Measurements from ENCODE around the gene PPM1F. TPM values are rescaled to one million over a fixed set of nuclear protein-coding genes. Genes with fewer than 3 reads are reported as not detected.

PPM1F gene
- total and polyA plus RNA-seq, 2 donors (not counting 1 experiment from before 2014, with no cell fraction given) = 18.1 to 30.0 TPM

DNA sequence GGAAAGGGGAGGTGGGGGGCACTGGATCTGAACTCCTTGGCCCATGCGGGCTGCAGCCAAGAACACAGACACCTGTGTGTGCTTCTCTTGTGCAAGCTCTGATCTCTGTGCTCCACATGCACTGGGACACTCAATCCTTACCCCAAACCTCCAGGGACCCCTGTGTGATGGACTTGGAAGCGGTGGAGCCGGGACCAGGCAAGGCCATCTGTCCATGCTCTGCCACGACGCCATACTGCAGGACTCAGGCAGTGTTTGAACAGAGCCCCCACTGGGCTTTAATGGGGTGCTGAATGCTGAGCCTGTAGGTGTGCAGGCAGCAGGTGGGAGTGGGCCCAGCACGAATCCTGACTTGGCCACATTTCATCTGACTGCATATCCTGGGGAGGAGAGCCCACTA is 23.4 kb downstream of the PPM1F start:
- no peaks in the 10 kb centered on the region for H3K27me3 ChIP-seq (replicated peaks in 1 of 4; ENCODE audit: control extremely low read depth in 1 of 4, control insufficient read depth in 3 of 4, insufficient read depth in 4 of 4, low read length in 3 of 4)
- H3K4me3 ChIP-seq (ENCODE audit: control extremely low read depth in 1 of 5, extremely low read depth in 1 of 5, insufficient read depth in 1 of 5, low read depth in 2 of 5, low read length in 4 of 5) = no peak overlapping the region
- peaks cover 5% of the 10 kb centered on the region for H4K20me1 ChIP-seq (ENCODE audit: control insufficient read depth, insufficient read depth, low read length, poor library complexity, severe bottlenecking)
- ATAC-seq (ENCODE audit: low read depth) (no peak), DNase-seq (no peak)
- ChIA-PET POLR2A (no interaction called here), CTCF (interaction anchor here (1.4 kb wide), 1 partner anchor 9 kb away, joined by 3 read pairs; no protein-coding TSS in a partner anchor)
- no peak overlapping the region for H3K27ac Mint-ChIP-seq
- H3K27me3 Mint-ChIP-seq = no peaks in the 10 kb centered on the region
- H3K27ac ChIP-seq (ENCODE audit: low read length in 2 of 2) = no peak overlapping the region
- intact Hi-C loops (cut with micrococcal nuclease) = no loop called here
- peaks cover 5% of the 10 kb centered on the region for H3K4me1 Mint-ChIP-seq
- H3K4me3 Mint-ChIP-seq = no peak overlapping the region
- no peak overlapping the region for H3K9ac ChIP-seq (ENCODE audit: low read length)
- WGBS (ENCODE audit: insufficient coverage) = 97% methylated on average over 6 of the region's 6 CpGs
- peaks cover 30% of the 10 kb centered on the region for H3K79me2 ChIP-seq (ENCODE audit: control insufficient read depth, insufficient read depth, low read length)
- peaks cover 0 to 51% of the 10 kb centered on the region in 2 experiments for H3K36me3 ChIP-seq (replicated peaks in 1 of 2; ENCODE audit: control extremely low read depth in 1 of 2, control insufficient read depth in 1 of 2, extremely low read depth in 1 of 2, insufficient read depth in 2 of 2, low read length in 1 of 2)
- H3K4me1 ChIP-seq (ENCODE audit: control insufficient read depth in 2 of 2, insufficient read depth in 2 of 2, low read length in 2 of 2) = no peaks in the 10 kb centered on the region
- no peak overlapping the region for H2AFZ ChIP-seq (ENCODE audit: insufficient read depth, low read depth, low read length, poor library complexity, severe bottlenecking)
- peaks cover 0 to 4% (median 0%) of the 10 kb centered on the region in 3 donors for H3K9me3 ChIP-seq (ENCODE audit: control extremely low read depth in 1 of 3, control insufficient read depth in 2 of 3, insufficient read depth in 1 of 3, low read length in 2 of 3)
- H3K9me3 Mint-ChIP-seq (ENCODE audit: insufficient read depth) = no peaks in the 10 kb centered on the region
- TF ChIP-seq EZH2 (IDR thresholded peaks at IDR 0.05; ENCODE audit: borderline replicate concordance, insufficient read depth, low read depth, low read length, poor library complexity, severe bottlenecking) = no peak
- TF ChIP-seq, protein P1, sequence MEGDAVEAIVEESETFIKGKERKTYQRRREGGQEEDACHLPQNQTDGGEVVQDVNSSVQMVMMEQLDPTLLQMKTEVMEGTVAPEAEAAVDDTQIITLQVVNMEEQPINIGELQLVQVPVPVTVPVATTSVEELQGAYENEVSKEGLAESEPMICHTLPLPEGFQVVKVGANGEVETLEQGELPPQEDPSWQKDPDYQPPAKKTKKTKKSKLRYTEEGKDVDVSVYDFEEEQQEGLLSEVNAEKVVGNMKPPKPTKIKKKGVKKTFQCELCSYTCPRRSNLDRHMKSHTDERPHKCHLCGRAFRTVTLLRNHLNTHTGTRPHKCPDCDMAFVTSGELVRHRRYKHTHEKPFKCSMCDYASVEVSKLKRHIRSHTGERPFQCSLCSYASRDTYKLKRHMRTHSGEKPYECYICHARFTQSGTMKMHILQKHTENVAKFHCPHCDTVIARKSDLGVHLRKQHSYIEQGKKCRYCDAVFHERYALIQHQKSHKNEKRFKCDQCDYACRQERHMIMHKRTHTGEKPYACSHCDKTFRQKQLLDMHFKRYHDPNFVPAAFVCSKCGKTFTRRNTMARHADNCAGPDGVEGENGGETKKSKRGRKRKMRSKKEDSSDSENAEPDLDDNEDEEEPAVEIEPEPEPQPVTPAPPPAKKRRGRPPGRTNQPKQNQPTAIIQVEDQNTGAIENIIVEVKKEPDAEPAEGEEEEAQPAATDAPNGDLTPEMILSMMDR (IDR thresholded peaks at IDR 0.05) = no peak
- no peak overlapping the region for H3K4me2 ChIP-seq (replicated peaks; ENCODE audit: low read depth, low read length, poor library complexity, severe bottlenecking)

DNA sequence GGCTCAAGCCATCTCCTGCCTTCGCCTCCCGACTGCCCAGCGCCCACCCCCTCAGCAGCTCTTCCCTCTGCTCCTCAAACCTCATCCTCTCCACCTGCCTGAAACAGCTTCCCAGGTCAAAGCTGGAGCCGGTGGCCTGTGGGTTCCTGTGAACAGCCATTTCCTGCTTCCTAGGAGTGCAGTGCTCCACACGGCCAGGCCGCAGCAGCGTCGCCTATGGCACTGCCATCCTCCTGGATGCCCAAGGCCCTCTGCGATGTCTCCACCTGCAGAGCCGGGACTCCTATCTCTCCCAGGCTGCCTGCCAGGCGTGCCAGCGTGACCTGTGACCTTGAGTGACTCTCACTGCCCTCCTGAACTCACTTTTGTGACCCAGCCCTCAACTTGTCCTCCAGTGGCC is 24.6 kb downstream of the PPM1F start:
- H3K4me1 ChIP-seq (ENCODE audit: control insufficient read depth in 2 of 2, insufficient read depth in 2 of 2, low read length in 2 of 2) = no peaks in the 10 kb centered on the region

More for the DNA sequence above, 24.6 kb downstream of the PPM1F start:
- H3K9me3 Mint-ChIP-seq (ENCODE audit: insufficient read depth) = no peaks in the 10 kb centered on the region
- H3K4me3 Mint-ChIP-seq = no peak overlapping the region
- ATAC-seq (ENCODE audit: low read depth) = no peak
- Histone ChIP-seq H3K9me3 (ENCODE audit: control extremely low read depth in 1 of 3, control insufficient read depth in 2 of 3, insufficient read depth in 1 of 3, low read length in 2 of 3) (peaks cover 0 to 4% (median 0%) of the 10 kb centered on the region in 3 donors), H3K79me2 (ENCODE audit: control insufficient read depth, insufficient read depth, low read length) (peaks cover 21% of the 10 kb centered on the region), H3K4me3 (ENCODE audit: control extremely low read depth in 1 of 5, extremely low read depth in 1 of 5, insufficient read depth in 1 of 5, low read depth in 2 of 5, low read length in 4 of 5) (no peak overlapping the region), H3K4me2 (replicated peaks; ENCODE audit: low read depth, low read length, poor library complexity, severe bottlenecking) (no peak overlapping the region), H3K36me3 (replicated peaks in 1 of 2; ENCODE audit: control extremely low read depth in 1 of 2, control insufficient read depth in 1 of 2, extremely low read depth in 1 of 2, insufficient read depth in 2 of 2, low read length in 1 of 2) (peaks cover 0 to 42% of the 10 kb centered on the region in 2 experiments), H2AFZ (ENCODE audit: insufficient read depth, low read depth, low read length, poor library complexity, severe bottlenecking) (no peak overlapping the region), H3K9ac (ENCODE audit: low read length) (no peak overlapping the region), H3K27ac (ENCODE audit: low read length in 2 of 2) (no peak overlapping the region), H4K20me1 (ENCODE audit: control insufficient read depth, insufficient read depth, low read length, poor library complexity, severe bottlenecking) (no peaks in the 10 kb centered on the region), H3K27me3 (replicated peaks in 1 of 4; ENCODE audit: control extremely low read depth in 1 of 4, control insufficient read depth in 3 of 4, insufficient read depth in 4 of 4, low read length in 3 of 4) (no peaks in the 10 kb centered on the region)
- no peak overlapping the region for H3K27ac Mint-ChIP-seq
- H3K4me1 Mint-ChIP-seq = peaks cover 5% of the 10 kb centered on the region
- WGBS (ENCODE audit: insufficient coverage) = 92% methylated on average over 12 of the region's 12 CpGs
- ChIA-PET POLR2A (no interaction called here), CTCF (no interaction called here)
- no peaks in the 10 kb centered on the region for H3K27me3 Mint-ChIP-seq
- TF ChIP-seq, protein P1 (IDR thresholded peaks at IDR 0.05) = no peak
- TF ChIP-seq EZH2 (IDR thresholded peaks at IDR 0.05; ENCODE audit: borderline replicate concordance, insufficient read depth, low read depth, low read length, poor library complexity, severe bottlenecking) = no peak
- intact Hi-C loops (cut with micrococcal nuclease) = no loop called here
- no peak for DNase-seq

All from B cell (primary cell).